GM13976 (cell line): ENCODE results near the gene SSTR5.

Source experiments
- DNase-seq: peaks from one replicate; pipeline ENCODE4 v3.0.0; 2012; ENCODE audit warnings: low spot score
- CTCF ChIP-seq: IDR thresholded peaks from 2 replicates; pipeline ENCODE4 v1.5.1; 2012; ENCODE audit warnings: borderline replicate concordance, mild to moderate bottlenecking; ENCODE audit not compliant: insufficient read depth; ENCODE audit errors: extremely low read depth, missing control alignments, control extremely low read depth
- in situ Hi-C: fragments of 300-500 bp; cut with MboI; formaldehyde crosslinking; loops from one replicate; pipeline ENCODE4 v1.12.0; 2022; ENCODE audit warnings: low sequenced_read_pairs, mixed read lengths, inconsistent platforms; ENCODE audit not compliant: unreplicated experiment

SSTR5 gene

DNA sequence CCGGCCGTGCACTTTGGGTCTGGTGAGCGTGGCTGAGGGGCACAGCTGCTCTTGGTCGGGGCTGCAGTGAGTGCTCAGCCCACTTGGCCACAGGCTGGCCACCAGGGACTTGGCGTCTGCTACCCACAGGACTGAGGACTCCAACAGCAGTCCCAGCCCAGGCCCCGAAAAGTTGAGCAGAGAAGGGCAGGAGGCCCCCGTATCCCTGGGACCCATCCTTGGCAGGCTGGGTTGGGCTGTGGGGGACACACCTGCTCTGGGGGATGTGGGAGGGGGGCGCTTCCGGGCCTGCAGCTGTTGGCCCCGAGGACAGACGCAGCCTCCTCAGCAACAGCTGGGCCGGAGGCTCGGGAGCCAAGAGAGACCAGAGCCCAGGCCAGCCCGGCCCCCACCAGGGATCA is 19.4 kb upstream of the SSTR5 start:
- TF ChIP-seq CTCF = no peak
- in situ Hi-C loops = no loop called here

DNA sequence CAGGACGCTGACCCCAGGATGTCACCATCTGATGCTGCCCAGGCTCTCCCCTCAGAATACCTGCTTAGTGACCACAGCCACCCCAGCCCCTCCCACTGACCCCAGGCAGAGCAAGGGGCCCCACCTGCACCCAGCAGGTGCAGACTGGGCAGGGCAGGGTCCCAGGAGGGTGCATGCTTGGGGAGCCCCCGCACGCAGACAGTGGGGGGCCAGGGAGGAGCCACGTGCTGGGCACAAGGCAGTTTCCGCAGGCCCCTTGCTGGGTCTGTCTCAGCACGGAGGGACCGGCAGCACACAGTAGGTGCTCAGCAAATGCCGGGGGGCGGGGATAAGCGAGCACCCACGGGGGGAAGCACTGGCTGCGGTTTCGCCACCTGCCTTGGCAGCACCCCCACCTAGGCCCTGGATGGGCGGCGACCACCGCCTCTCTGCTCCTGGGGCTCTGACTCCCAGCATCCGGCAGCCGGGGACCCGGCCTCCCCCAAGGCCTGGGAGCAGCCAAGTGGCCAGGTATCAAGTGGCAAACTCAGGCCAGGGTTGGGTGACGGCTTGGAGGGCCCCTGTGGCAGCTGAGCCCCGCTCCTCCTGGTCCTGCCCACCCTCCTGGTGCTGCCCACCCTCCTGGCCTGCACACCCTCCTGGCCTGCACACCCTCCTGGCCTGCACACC is 18.7 kb upstream of the SSTR5 start:
- TF ChIP-seq CTCF = no peak
- DNase-seq = no peak
- in situ Hi-C loops = no loop called here

More for the DNA sequence above, 19.4 kb upstream of the SSTR5 start:
- no peak for DNase-seq

GRCh38 chr16:1054660-1055556 is 17.6 kb upstream of the SSTR5 start:
- in situ Hi-C loops = no loop called here
- peak; percentile 65 for TF ChIP-seq CTCF
- DNase-seq = peak; percentile 85

DNA sequence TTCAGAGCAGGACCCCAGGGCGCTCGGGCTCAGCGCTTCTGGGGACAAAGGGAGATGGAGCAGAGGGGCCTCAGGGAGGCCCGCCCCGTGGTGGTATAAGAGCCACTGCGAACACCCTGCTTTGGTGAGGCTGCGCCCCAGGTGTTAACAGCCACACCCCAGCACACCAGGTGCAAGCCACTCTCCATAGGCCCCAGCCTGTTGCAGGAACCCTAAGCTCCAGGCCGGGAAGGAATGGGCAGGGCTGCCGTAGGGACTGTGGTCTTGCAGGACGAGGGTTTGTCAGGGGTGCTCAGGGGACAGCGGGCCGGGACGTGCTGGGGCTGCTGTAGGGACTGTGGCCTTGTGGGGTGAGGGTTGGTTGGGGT is 17.0 kb upstream of the SSTR5 start:
- TF ChIP-seq CTCF = no peak
- no peak for DNase-seq
- in situ Hi-C loops = no loop called here

DNA sequence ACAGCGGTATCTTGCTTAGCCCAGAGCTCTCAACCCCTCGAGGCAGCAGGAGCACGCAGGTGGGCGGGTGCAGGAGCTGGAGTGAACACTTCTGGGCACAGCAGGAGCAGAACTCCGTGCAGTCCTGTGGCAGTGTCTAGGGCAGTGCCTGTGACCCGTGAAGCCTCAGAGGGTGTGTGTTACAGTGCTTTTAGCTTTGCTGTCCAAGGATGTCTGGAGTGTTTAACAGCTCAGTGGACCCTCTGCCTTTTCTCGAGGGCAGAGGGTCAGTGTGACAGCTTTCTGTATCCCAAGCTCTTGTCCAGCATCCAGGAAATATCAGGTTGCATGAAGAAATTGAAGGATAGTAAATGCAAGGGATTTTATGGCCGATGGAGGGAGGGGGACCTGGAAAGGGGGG is 16.4 kb upstream of the SSTR5 start:
- no peak for TF ChIP-seq CTCF
- DNase-seq = no peak
- in situ Hi-C loops = no loop called here

GRCh38 chr16:1057252-1057932 is 15.2 kb upstream of the SSTR5 start:
- in situ Hi-C loops = no loop called here
- peak; percentile 42 for TF ChIP-seq CTCF
- peak; percentile 82 for DNase-seq
